NCI-H2107 (cell line): Measurements from ENCODE around the gene AFF3.

Source experiments
- DNase-seq: peaks from one replicate; lab custom pipeline; 2025; lab: John Stamatoyannopoulos, UW

AFF3 gene

GRCh38 chr2:99631700-99632099 is 510.7 kb downstream of the AFF3 start:
- no peak for DNase-seq

- DNase-seq, result no peak
These were observed 513.1 kb downstream of the AFF3 start for GRCh38 chr2:99629320-99629719.

DNA sequence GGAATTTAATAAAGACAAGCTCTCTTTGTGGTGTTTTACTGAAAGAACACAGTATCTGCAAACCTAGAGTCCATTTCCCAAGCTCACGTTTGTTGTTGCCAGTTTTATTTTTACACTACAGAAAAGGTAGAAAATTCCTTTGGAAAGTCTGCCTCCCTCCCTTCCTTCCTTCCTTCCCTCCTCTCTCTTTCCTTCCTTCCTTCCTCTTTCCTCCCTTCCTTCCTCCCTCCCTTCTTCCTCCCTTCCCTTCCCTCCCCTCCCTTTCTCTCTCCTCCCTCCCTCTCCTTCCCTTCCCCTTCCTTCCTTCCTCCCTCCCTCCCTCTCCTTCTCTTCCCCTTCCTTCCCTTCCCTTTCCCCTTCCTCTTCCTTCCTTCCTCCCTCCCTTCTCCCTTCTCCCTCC is 516.2 kb downstream of the AFF3 start:
- DNase-seq, result no peak

DNA sequence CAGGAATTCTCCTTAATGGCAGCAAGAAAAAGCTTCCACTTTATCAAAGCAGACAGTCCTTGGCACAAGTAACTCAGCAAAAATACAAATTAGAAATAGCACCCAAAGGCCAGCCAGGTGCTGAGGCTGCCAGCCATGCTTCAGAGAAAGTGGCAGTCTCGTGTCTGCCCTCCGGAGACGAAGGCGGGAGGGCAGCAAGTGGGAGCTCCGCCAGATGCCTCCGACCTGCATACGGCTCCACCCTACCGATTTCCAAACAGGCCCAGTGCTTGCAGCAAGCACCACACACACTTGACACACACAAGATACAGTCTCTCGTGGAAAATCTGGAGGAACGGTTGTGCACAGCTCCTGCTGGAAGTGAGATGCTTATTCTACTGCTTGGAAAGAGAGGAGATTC is 517.7 kb downstream of the AFF3 start:
- no peak for DNase-seq

DNA sequence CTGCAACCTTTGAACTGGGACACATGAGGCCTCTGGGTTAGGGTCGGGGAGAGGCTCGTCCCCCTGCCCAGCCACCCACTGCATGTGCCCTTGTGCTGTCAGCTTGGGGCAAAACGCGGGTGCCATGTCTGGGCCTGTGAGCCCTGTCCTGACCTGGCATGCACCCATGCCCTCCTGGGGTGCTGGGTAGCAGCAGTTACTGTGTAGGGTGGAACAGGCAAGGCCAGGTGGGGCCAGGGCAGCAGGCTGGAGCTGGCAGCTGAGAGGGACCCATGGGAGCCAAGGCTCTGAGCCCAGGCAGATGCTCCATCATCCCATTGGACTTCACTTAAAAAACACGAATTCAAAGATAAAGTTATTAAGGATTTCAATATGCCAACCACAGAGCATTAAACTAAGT is 518.8 kb downstream of the AFF3 start:
- DNase-seq, result no peak

DNA sequence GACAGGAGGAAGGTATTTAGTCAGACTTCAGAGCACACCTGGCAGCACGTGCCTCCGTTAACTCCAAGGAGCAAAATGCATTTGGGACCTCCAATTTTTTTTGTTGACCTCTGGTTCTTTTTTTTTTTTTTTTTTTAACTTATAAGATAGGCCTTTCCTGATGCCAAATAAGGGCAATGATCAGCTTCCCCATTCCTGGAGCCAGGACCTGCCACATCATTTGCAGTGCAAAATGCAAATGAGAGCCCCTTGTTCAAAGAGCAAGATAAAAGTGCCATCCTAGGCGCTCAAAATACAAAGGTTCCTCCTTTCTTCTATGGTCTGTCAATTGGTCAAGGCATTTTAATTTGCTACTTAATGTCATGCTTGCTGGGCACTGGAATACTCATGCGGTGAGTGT is 519.4 kb downstream of the AFF3 start:
- DNase-seq, result no peak

DNA sequence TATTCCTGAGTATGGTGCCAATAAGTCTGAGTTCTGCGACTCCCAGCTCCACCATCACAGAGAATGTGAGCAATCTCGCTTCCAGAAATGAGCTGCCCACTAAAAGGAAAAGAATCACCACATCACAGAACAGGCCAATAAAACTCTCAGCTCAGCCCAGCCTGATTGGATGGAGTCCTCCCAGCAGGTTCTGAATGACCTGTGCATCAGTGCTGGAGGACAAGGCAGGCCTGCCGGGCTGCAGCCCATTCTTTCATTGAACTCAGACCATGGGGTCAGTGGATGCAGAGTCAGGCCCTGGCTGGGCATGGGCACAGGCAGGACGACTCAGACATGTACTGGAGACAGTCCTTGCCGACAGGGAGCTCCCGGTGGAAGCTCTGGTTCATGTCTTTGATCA is 519.9 kb downstream of the AFF3 start:
- no peak for DNase-seq

DNA sequence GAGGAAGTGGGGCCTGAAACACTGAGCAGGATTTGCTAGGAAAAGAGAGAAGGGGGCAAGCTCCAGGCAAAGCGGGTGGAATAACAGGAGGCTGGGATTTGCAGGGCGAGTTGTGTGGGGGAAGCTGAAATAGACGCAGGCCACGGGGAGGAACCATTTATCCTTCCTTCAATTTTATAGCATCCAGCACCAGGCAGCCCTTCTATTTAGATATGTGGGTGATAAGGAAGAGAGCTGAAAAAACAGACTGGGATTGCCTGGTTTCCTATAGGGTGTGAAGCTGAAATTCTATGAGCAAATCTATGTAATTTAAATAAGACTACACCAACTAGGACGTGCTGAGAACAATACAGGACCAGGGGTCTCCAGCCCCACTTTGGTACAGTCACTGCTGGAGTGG is 520.6 kb downstream of the AFF3 start:
- no peak for DNase-seq

GRCh38 chr2:99621106-99621505 is 521.3 kb downstream of the AFF3 start:
- no peak for DNase-seq

GRCh38 chr2:99619151-99619550 is 523.2 kb downstream of the AFF3 start:
- DNase-seq, result no peak

- DNase-seq, result no peak
These were observed 523.8 kb downstream of the AFF3 start for GRCh38 chr2:99618579-99619097.

DNA sequence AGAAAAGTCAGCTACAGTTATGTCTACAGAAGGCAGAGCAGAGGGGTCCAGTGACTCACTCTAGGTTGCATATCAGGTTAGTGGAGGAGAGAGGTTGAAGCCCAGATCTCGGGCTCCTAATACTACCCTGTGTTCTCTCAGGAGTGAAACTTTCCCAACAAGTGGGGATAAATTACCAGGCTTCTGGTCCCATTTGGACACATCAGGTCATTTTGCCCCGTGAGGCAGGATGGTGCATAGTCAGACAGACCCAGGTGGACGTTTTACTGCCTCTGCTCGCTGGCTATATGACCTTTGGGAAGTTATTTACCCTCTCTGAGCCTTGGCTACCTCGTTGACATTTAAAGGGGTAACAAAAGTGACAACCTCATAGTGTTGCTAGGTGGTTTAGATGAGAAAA is 524.6 kb downstream of the AFF3 start:
- DNase-seq, result no peak

DNA sequence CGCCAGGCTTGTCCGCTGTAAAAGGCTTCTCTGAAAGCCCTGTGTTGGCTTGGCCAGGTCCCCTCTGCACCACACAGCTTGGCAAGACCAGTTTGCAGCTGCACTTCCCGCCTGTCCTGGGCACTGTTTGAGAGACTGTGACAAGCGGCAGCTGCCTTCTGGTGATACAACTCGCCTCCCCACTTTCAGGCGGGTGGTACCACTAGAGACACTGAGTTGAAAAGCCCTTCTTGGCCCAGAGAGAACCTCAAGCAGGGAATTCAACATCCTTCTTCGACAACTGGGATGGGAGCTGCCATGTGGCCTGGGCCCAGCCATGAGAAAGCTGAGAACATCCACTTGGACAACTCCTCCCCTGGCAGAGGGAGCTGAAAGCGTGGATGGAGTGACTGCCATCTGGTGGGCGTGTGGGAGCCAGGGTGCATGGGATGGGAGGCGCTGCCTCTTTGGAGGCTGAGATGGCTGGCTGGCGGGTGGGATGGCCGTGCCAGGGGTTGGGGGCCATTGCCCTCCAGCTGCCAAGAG is 527.1 kb downstream of the AFF3 start:
- DNase-seq, result no peak

- no peak for DNase-seq
These were observed 528.4 kb downstream of the AFF3 start for GRCh38 chr2:99613980-99614379.

GRCh38 chr2:99611786-99612185 is 530.6 kb downstream of the AFF3 start:
- DNase-seq, result no peak

- DNase-seq, result no peak
These were observed 531.4 kb downstream of the AFF3 start for GRCh38 chr2:99611034-99611433.

GRCh38 chr2:99609851-99610381 is 532.5 kb downstream of the AFF3 start:
- DNase-seq, result no peak

DNA sequence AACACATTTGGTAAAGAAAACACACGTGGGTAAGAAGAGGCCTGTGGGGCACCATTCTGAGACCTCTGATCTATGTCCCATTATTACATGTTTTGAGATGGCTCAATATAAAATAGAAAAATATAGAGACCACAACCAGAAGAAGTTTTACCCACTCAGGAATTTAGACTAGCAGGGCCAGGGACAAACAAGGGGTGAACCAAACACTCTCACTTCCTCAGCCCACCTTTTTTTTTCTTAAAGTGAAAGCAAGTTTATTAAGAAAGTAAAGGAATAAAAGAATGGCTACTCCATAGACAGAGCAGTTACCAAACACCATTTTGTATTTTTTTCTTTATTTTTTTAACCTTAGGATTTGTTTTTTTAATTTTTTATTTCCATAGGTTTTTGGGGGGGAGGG is 533.5 kb downstream of the AFF3 start:
- DNase-seq, result no peak

DNA sequence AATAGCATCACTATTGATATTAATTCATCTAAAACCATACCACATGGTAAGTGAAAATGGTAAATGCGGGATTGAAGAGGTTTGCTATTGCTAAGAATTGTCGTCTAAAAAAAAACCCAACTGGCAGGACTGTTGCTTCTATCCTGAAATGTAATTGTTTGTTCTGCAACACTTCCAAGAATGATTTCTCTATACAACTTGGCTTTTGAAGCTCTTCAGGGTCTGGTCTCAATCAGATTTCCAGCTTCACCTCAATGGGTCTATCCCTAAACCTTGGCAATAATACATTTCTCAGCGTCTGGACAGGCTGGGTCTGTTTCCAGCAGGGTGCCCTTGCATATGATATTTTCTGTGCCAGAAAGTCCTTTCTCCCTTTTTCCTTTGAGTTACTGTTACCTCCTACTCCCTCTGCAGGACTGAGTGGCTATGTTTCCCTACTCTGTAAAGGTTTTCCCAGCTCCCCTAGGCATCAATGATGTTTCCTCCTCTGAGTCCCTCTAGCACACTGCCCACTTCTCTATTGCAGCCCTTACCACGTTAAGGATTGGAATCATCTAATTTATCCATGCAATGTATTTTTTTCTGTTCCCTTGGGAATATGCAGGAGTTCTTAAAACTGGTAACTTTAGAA is 534.4 kb downstream of the AFF3 start:
- DNase-seq, result no peak

DNA sequence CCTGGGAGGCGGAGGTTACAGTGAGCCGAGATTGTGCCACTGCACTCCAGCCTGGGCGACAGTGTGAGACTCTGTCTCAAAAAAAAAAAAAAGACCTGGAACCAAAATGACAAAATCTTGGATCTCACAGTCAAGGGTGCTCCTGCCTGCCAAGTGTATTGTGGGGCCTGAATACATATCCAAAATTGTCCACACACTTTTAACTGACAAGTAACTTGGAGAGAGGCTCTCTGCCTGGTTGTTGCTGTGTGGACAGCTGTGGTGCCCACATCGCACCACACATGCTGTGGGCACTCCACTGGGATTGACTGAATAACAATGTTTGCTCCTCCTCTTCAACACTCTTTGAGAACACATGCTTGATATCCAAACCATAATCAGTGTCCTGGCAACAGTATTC is 534.9 kb downstream of the AFF3 start:
- no peak for DNase-seq

DNA sequence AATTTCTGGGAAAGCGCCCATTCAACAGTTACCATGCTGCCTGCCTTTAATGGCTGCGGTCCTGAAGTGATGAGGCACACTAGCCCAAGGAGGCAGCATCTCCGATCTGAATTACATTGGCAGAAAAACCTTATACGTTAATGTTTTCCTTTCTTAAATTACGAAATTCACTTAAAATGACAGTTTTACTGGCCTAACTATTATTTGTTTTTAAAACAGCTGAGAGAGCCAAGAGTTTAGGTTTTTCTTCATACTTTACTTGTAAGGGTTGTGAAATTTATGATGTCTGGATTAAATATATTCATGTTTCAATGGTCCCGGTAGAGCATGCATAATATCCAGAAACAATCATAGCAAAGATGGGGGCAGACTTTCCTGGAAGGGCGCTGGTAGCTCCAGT is 537.4 kb downstream of the AFF3 start:
- no peak for DNase-seq

GRCh38 chr2:99602476-99602875 is 539.9 kb downstream of the AFF3 start:
- no peak for DNase-seq

GRCh38 chr2:99600981-99601651 is 541.3 kb downstream of the AFF3 start:
- DNase-seq, result no peak
